GM04504 (cell line): ENCODE data around the gene ZDHHC11B.

Experiments used
- DNase-seq: peaks from one replicate; pipeline ENCODE4 v3.0.0-alpha.2; 2012; ENCODE audit warnings: low read depth

The ZDHHC11B gene

GRCh38 chr5:673161-673830, 111.2 kb downstream of the ZDHHC11B start:
- DNase-seq, result no peak

GRCh38 chr5:672329-673160, 112.0 kb downstream of the ZDHHC11B start:
- peak; percentile 47 for DNase-seq

DNA sequence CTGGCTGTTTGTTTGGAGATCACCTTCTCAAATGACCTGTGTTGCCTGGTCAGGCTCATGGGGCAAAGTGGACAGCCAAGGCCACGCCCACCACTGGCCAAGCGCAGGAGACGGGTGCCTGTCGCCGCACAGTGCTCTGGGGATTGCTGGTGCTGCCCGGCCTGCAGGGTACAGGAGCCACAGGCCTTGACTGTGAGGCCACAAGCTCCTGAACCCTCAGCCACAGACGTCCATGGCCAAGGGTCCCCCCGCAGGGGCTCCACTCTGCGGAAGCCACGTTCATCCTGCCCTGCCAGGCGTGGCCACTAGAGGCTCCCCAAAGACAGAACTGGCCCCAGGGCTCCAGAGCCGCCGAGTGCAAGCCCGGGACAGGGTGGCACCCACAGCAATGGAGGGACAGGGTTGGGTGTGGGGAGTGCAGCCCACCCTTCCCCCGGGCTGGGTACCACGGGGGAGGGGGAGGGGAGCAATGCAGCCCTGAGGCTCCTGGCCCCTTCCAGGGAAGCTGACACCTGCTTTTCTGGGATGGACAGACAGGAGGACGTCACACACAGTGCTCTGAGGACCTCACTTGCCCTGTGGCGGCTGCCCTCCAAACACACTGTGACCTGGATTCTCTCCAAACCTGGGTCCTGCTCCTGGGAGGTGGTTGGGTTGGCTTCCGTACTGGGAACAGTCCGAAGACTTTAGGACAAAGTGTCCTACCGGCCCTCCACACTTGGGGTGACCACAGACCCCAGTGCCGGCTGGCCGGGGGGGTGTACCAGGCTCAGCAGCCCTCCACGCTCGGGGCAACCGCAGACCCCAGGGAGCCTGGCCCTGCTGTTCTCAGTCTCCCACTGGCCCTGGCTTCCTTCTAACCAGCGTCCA, 112.8 kb downstream of the ZDHHC11B start:
- DNase-seq, result peak; percentile 14

- no peak for DNase-seq
Measured at GRCh38 chr5:670396-671270, 113.9 kb downstream of the ZDHHC11B start.

GRCh38 chr5:669842-670395, 114.6 kb downstream of the ZDHHC11B start:
- no peak for DNase-seq

DNA sequence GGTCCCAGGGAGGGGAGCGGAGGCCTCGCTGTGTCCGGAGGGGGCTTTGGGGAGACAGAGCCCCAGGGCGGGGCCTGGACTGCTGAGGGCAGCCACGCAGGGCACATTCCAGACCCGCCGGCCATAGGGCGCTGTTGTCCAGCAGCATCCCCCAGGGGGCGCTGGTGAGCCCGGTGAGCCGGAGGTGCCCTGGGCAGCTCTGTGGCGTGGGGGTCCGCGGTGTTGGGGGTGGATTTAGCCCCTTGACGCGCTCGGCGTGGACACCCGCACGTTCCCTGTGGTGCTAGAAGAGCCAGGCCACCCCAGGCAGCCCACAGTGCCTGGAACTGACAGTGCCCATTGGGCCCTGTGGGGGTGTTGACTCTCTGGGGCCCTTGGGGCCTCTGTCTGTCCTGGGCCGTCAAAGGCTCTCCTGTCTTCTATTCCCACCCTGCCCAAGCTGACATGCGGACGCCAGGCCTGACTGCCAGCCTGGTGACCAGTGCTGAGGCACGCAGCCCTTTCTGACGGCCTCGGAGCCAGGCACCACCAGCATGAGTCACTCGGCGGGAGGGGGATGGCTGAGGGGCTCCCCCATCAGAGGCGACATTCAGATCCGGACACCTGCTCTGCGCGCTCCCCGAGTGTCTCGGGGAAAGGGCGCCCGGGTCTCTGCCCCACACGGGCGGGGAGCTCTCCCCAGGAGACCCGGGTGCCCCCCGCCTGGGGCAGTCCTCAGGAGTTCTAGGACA, 115.3 kb downstream of the ZDHHC11B start:
- DNase-seq, result no peak

GRCh38 chr5:668283-668995, 116.1 kb downstream of the ZDHHC11B start:
- DNase-seq, result no peak

- DNase-seq, result no peak
Measured at GRCh38 chr5:666816-667498, 117.6 kb downstream of the ZDHHC11B start.

DNA sequence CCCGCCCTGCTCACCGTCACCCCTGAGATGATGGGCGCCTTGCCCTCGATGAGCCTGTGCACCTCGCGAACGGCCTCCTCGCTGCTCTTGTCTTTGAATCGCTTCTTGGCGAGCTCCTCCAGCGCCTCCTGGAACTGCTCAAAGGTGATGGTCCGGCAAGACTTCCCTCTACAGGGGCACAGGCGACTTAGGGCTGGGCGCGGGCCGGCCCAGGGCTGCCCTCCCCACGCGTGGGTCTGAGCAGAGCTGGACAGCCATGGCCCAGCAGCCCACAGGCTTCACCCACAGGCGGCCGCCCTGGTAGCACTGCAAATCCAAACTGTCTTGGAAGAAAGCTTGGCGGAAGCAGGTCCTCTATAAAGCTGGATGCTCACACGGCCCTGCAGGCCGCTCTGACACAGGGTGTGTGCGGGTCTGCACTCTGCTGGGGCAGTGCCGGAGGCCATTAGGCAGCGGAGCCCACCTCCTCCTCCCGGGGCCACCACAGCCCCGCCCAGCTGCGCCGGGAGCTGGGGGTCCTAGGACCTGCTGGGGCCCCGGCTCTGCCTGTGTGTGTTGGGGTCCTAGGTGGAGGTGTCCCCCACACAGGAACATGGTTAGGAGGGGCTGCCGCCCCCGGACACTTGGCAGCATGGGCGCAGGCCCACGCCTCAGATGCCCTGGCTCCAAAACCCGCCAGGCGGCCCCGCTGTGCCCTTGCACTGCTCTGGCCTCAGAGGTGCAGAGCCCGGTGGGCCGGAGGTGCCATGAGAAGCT, 118.4 kb downstream of the ZDHHC11B start:
- no peak for DNase-seq

DNA sequence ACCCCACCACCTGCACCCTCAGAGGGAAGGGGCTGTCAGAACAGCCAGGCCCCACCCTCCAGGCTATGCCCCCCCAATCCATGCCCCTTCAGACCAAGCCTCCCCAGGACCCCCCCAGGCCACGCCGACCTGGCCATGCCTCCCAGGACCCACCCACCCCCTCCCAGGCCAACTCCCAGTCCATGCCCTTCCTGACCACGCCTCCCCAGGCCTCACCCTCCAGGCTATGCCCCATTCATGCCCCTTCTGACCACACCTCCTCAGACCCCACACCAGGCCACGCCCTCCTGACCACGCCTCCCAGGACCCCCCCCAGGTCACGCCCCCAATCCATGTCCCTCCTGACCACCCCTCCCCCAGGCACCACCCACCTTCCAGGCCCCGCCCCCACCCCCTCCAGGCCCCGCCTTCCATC, 119.0 kb downstream of the ZDHHC11B start:
- no peak for DNase-seq

DNA sequence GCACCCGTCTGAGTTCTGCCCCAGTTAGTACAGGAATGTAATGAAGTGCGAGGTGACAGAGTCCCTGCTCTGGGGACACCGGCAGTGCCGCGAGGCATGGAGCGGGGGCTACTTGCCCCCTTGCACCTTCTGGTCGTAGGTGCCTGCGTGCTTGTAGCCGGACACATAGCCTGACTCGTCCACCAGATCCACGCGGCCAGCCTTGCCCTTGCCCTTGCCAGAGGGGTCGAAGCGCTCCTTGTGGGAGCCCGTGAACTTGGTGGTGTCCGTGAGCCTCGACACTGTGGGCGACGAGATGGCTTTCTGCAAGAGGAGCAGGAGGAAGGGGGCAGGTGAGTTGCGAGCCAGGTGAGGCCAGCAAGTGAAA, 119.6 kb downstream of the ZDHHC11B start:
- no peak for DNase-seq

GRCh38 chr5:664343-664993, 120.1 kb downstream of the ZDHHC11B start:
- no peak for DNase-seq

DNA sequence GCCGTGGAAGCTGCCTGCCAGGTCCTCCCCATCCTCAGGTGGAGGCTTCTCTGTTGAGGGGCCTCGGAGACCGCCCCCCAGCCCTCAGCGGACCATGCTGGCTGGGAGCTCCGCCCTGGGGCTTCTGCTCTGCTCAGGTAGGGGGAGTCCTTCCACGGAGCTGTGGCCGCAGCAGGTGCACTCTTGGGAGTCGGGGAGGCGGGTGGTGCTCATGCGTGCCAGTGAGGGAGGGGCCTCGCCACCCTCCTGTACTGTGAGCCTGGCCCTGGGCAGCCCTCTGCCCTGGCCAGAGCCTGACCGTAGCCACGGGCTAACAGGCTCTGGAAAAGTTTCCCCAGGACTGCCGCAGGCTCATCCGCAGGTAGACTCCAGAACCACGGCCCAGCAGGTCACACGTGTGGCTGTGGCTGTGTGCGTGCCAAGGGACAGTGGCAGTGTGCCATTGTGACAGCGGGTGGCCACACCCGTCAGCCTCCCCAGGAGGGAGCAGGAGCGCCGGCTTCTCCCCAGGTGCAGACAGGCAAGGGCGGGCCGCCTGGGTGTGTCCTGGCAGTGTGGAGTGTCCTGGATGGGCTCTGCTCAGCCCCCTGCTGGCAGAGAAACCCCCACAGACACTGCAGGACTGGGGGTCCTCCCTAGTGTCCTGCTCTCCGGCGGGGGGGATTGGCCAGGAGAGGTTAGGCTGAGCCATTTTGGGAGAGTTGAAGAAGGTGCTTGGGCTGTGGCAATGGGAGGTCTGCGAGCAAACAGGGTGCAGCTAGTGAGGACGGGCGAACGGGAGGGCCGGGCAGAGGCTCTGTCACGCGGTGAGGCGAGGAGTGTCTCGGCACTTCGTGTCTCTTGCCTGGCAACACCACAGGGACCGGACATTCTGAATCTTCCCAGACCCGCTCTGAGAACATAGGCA, 120.8 kb downstream of the ZDHHC11B start:
- DNase-seq, result no peak

DNA sequence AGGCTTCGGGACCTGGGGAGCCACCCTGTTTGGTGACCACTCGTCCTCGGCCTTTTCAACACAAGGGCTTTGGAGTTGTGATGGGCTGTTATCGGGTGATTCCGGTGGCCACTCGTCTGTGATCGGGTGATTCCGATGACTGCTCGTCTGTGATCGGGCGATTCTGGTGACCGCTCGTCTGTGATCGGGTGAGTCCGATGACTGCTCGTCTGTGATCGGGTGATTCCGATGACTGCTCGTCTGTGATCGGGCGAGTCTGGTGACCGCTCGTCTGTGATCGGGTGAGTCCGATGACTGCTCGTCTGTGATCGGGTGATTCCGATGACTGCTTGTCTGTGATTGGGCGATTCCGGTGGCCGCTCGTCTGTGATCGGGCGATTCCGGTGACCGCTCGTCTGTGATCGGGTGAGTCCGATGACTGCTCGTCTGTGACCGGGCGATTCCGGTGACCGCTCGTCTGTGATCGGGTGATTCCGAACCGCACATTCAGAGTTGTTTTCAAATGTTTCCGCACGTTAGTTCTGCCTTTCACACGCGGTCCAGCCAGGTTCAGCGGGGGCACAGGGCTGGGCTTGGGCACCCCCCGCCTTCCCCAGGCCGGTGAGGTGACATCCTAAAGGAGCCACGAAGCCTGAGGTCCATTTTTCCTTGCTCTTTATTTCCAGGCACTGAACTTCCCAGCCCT, 121.6 kb downstream of the ZDHHC11B start:
- no peak for DNase-seq

DNA sequence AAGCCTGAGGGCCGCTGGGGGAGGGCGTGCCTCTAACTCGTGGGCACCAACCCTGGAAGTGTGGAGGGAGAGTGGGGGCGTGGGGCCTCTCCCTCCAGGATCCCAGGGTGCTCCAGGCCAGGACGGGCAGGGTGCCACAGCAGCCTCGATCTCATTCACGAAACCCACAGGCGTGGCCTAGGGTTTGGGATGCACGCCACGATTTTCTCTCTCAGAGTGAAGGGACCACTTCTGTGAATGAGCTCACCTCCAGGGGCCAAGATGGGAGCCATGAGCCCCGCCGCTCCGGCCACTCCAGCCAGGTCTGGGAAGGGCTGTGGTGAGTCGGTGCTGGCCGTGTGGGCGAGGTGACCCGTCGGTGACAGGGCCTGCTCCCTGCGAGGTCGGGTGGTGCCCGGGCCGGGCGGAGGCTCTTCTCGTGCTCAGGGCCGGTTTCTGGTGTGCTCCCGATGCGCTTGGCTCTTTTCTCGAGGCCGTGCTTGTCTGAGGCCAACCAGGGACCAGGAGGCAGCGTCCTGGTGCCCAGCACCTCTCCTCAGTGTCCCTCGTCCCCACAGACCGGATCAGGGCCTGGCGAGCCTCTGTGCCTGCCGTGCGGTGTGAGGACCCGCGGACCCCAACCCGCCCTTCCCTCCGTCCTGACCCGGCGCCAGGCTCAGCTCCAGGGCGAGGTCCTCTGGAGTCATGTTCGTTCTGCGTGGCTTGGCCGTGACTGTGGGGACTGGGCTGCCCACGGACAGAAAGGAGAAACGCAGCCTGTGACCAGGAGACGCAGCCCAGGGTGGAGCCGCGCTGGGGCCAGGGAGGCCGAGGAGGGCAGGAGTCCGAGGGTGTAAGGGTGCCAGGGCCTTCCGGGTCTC, 122.4 kb downstream of the ZDHHC11B start:
- DNase-seq, result no peak
